RKO (cell line): ENCODE results near the gene APOBEC3F.
"Not testable (repeated sequence)": the region's sequence is repeated elsewhere in the genome, so short reads cannot be mapped to it uniquely, and the experiment has no call there.

Experiments
- DNase-seq: peaks from one replicate; pipeline ENCODE4 v3.0.0-alpha.2; 2016; ENCODE audit warnings: low spot score

The APOBEC3F gene

GRCh38 chr22:39027717-39028116 lies 12.9 kb upstream of the APOBEC3F start:
- no peak for DNase-seq

GRCh38 chr22:39028281-39028680 lies 12.4 kb upstream of the APOBEC3F start:
- no peak for DNase-seq

GRCh38 chr22:39029227-39029626 lies 11.4 kb upstream of the APOBEC3F start:
- no peak for DNase-seq

- no peak for DNase-seq
These were observed 10.0 kb upstream of the APOBEC3F start for GRCh38 chr22:39030705-39031104.

GRCh38 chr22:39031434-39032295 lies 9.0 kb upstream of the APOBEC3F start:
- DNase-seq: not testable (repeated sequence)

GRCh38 chr22:39037071-39037470 lies 3.6 kb upstream of the APOBEC3F start:
- not testable (repeated sequence) for DNase-seq

GRCh38 chr22:39039306-39040126 lies 1.1 kb upstream of the APOBEC3F start:
- DNase-seq: no peak

- not testable (repeated sequence) for DNase-seq
These were observed 518 bp upstream of the APOBEC3F start for GRCh38 chr22:39040155-39040537.

GRCh38 chr22:39041908-39042307 lies 1.2 kb downstream of the APOBEC3F start:
- no peak for DNase-seq

- DNase-seq: not testable (repeated sequence)
These were observed 2.4 kb downstream of the APOBEC3F start for GRCh38 chr22:39043063-39043462.

GRCh38 chr22:39045136-39045535 lies 4.5 kb downstream of the APOBEC3F start:
- not testable (repeated sequence) for DNase-seq

GRCh38 chr22:39049486-39049885 lies 8.8 kb downstream of the APOBEC3F start:
- DNase-seq: not testable (repeated sequence)

- not testable (repeated sequence) for DNase-seq
These were observed 11.3 kb downstream of the APOBEC3F start for GRCh38 chr22:39051844-39052495.

GRCh38 chr22:39055658-39056057 lies 15.0 kb downstream of the APOBEC3F start:
- no peak for DNase-seq

GRCh38 chr22:39061290-39061689 lies 20.6 kb downstream of the APOBEC3F start:
- DNase-seq: not testable (repeated sequence)

GRCh38 chr22:39061951-39062350 lies 21.3 kb downstream of the APOBEC3F start:
- DNase-seq: not testable (repeated sequence)

GRCh38 chr22:39063904-39064303 lies 23.2 kb downstream of the APOBEC3F start:
- not testable (repeated sequence) for DNase-seq

GRCh38 chr22:39066442-39067276 lies 26.0 kb downstream of the APOBEC3F start:
- DNase-seq: not testable (repeated sequence)

- no peak for DNase-seq
These were observed 27.5 kb downstream of the APOBEC3F start for GRCh38 chr22:39068033-39068785.

- no peak for DNase-seq
These were observed 29.5 kb downstream of the APOBEC3F start for GRCh38 chr22:39070186-39070585.

GRCh38 chr22:39072581-39072981 lies 31.9 kb downstream of the APOBEC3F start:
- DNase-seq: not testable (repeated sequence)
